GM23248 (cell line): ENCODE results near the gene NPAS2.

ENCODE experiments used
- EZH2 ChIP-seq: fragments of 200-600 bp; sonication (generic); IDR thresholded peaks from 2 replicates; pipeline ENCODE4 v1.6.1; 2018; ENCODE audit warnings: antibody characterized with exemption, mild to moderate bottlenecking; ENCODE audit not compliant: insufficient read depth, poor library complexity, severe bottlenecking
- EZH2phosphoT487 ChIP-seq: fragments of 200-600 bp; sonication (generic); IDR thresholded peaks from 2 replicates; pipeline ENCODE4 v1.6.1; 2018; ENCODE audit warnings: antibody characterized with exemption, moderate library complexity, mild to moderate bottlenecking, low read depth; ENCODE audit not compliant: insufficient read depth

DNA sequence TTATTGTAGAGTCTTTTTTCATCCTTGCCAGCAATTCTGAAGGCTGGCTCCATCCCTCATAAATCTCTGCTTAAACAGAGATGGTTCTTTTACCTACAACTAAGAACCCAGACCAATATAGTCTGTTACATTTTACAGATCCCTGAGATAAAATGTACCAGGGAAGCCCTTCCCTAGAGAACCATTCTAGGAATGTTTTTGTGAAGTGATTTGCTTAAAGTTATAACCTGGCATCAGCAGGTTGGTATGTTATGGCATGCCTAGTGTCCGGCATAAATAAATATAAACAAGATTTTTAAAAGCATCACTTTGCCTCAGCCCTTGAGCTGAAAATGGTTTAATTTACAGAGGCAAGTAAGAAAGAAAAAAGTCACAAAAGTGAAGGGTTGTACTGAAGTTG lies 18.5 kb upstream of the NPAS2 start:
- TF ChIP-seq EZH2: no peak
- TF ChIP-seq EZH2phosphoT487: no peak
